Prostate gland (tissue), 2 donors: ENCODE measurements around the gene AK9. TPM values are rescaled to one million over a fixed set of nuclear protein-coding genes. Genes with fewer than 3 reads are reported as not detected.
"Not testable (repeated sequence)": the region's sequence is repeated elsewhere in the genome, so short reads cannot be mapped to it uniquely, and the experiment has no call there.

Experiments used
- DNase-seq: peaks from one replicate; pipeline ENCODE4 v3.0.0-alpha.2; 2019; ENCODE audit warnings: low spot score
- H3K27ac ChIP-seq, 2 donors: fragments of 200-600 bp; sonication (generic); 2 replicates each; pipeline ENCODE4 v1.5.1; 2017 to 2019
- H3K27me3 ChIP-seq: fragments of 200-600 bp; sonication (generic); replicated peaks from 2 replicates; pipeline ENCODE4 v1.5.1; 2019; ENCODE audit not compliant: insufficient read depth
- H3K36me3 ChIP-seq, 2 donors: fragments of 200-600 bp; sonication (generic); 1 replicate in 1 of 2; 2 replicates in 1 of 2; pipeline versions ENCODE4 v1.5.1 to v1.8.1; 2017 to 2019
- H3K4me1 ChIP-seq: fragments of 200-600 bp; sonication (generic); replicated peaks from 2 replicates; pipeline ENCODE4 v1.5.1; 2019
- H3K4me3 ChIP-seq, 2 donors: fragments of 200-600 bp; sonication (generic); 2 replicates each; pipeline ENCODE4 v1.5.1; 2017 to 2019
- H3K9me3 ChIP-seq: fragments of 200-600 bp; sonication (generic); 2 replicates; pipeline ENCODE4 v1.5.1; 2017
- CTCF ChIP-seq, 4 experiments: fragments of 200-600 bp in 2 of 4; fragments of 450-650 bp in 2 of 4; sonication (generic) in 2 of 4; IDR thresholded peaks; 1 replicate in 3 of 4; 2 replicates in 1 of 4; pipeline ENCODE4 v1.5.1; 2016 to 2019; ENCODE audit warnings: antibody characterized with exemption in 4 of 4, mild to moderate bottlenecking in 2 of 4, moderate library complexity in 2 of 4
- POLR2A ChIP-seq: fragments of 450-650 bp; IDR thresholded peaks from one replicate; pipeline ENCODE4 v1.6.1; 2016; ENCODE audit warnings: antibody characterized with exemption, mild to moderate bottlenecking
- POLR2AphosphoS5 ChIP-seq: sonication (generic); formaldehyde crosslinking; IDR thresholded peaks from one replicate; pipeline ENCODE4 v1.6.1; 2017; ENCODE audit warnings: antibody characterized with exemption
- WGBS: methylation state at CpG from one replicate; pipeline ENCODE4 v1.1.5; 2018; 5-methylcytosine and 5-hydroxymethylcytosine counted together
- intact Hi-C: fragments of 100-400 bp; cut with DNase I; formaldehyde crosslinking; loops from one replicate; pipeline ENCODE4 v1.14.2; 2022
- total RNA-seq, 2 donors: library from RNA; depleted of rRNA; stranded (reverse); fragments of >200 nt; gene quantifications; one replicate each; pipeline ENCODE4 v1.1.0, GENCODE V29; 2016

The AK9 gene
- total RNA-seq, 2 donors from 2014 or later, result 4.5 to 22.0 TPM

GRCh38 chr6:109738255-109738654 lies 47.3 kb upstream of the AK9 start:
- H3K4me1 ChIP-seq, result no peaks in the 10 kb centered on the region
- TF ChIP-seq POLR2AphosphoS5 (no peak), CTCF (IDR thresholded peaks at IDR 0.05) (no peak)
- H3K27ac ChIP-seq, result no peak overlapping the region
- DNase-seq, result no peak
- WGBS, result 90% methylated on average over 1 of the region's 1 CpG
- H3K9me3 ChIP-seq, result no peaks in the 10 kb centered on the region
- H3K4me3 ChIP-seq, result no peak overlapping the region
- intact Hi-C loops, result no loop called here
- H3K27me3 ChIP-seq, result no peaks in the 10 kb centered on the region
- no peaks in the 10 kb centered on the region for H3K36me3 ChIP-seq

- Histone ChIP-seq H3K36me3 (no peaks in the 10 kb centered on the region), H3K9me3 (no peaks in the 10 kb centered on the region), H3K4me1 (no peaks in the 10 kb centered on the region), H3K4me3 (no peak overlapping the region), H3K27me3 (no peaks in the 10 kb centered on the region), H3K27ac (no peak overlapping the region)
- intact Hi-C loops, result no loop called here
- no peak for DNase-seq
- WGBS, result 67% methylated on average over 1 of the region's 1 CpG
- TF ChIP-seq POLR2AphosphoS5 (no peak), CTCF (IDR thresholded peaks at IDR 0.05) (no peak)
Measured at GRCh38 chr6:109736273-109737025, 45.4 kb upstream of the AK9 start.

GRCh38 chr6:109725250-109725649 lies 34.2 kb upstream of the AK9 start:
- H3K4me3 ChIP-seq, H3K4me1 ChIP-seq, H3K36me3 ChIP-seq, H3K27ac ChIP-seq, DNase-seq, H3K27me3 ChIP-seq, H3K9me3 ChIP-seq, intact Hi-C loops: not testable (repeated sequence)
- WGBS, result 97% methylated on average over 3 of the region's 3 CpGs

GRCh38 chr6:109722564-109723254 lies 31.7 kb upstream of the AK9 start:
- Histone ChIP-seq H3K4me1 (no peaks in the 10 kb centered on the region), H3K9me3 (no peaks in the 10 kb centered on the region), H3K4me3 (no peak overlapping the region), H3K36me3 (no peaks in the 10 kb centered on the region), H3K27ac (no peak overlapping the region), H3K27me3 (no peaks in the 10 kb centered on the region)
- intact Hi-C loops, result no loop called here
- TF ChIP-seq POLR2AphosphoS5 (no peak), CTCF (IDR thresholded peaks at IDR 0.05) (no peak), POLR2A (no peak)
- 63% methylated on average over 3 of the region's 3 CpGs for WGBS
- no peak for DNase-seq

- WGBS, result 89% methylated on average over 3 of the region's 3 CpGs
- Histone ChIP-seq H3K4me3 (no peak overlapping the region), H3K36me3 (no peaks in the 10 kb centered on the region), H3K9me3 (no peaks in the 10 kb centered on the region), H3K27me3 (no peaks in the 10 kb centered on the region), H3K4me1 (no peaks in the 10 kb centered on the region), H3K27ac (no peak overlapping the region)
- TF ChIP-seq POLR2A, result no peak
- no peak for TF ChIP-seq POLR2AphosphoS5
- TF ChIP-seq CTCF (IDR thresholded peaks at IDR 0.05), result no peak
- DNase-seq, result no peak
- intact Hi-C loops, result no loop called here
Measured at GRCh38 chr6:109722011-109722410, 31.0 kb upstream of the AK9 start.
